GM23338 (cell line): ENCODE results near the gene LOXHD1. TPM values are rescaled to one million over a fixed set of nuclear protein-coding genes. Genes with fewer than 3 reads are reported as not detected.

ENCODE experiments used
- ATAC-seq: fragments of 200-7000 bp; cut with Tn5 transposase; 3 replicates; pipeline ENCODE4 v1.9.1; 2020
- DNase-seq: peaks from one replicate; pipeline ENCODE4 v3.0.0-alpha.2; 2015; ENCODE audit warnings: low spot score
- H2AFZ ChIP-seq: fragments of 200-600 bp; sonication (generic); 2 replicates; pipeline ENCODE4 v1.8.0; 2016; ENCODE audit warnings: antibody characterized with exemption, mild to moderate bottlenecking, moderate library complexity
- H3F3A ChIP-seq: fragments of 200-600 bp; sonication (generic); replicated peaks from 2 replicates; pipeline ENCODE4 v1.8.0; 2017; ENCODE audit warnings: antibody characterized with exemption, mixed run types, low read depth
- H3K27ac ChIP-seq: fragments of 200-600 bp; sonication (generic); 2 replicates; pipeline ENCODE4 v1.6.1; 2016; ENCODE audit warnings: low read depth
- H3K27me3 ChIP-seq: fragments of 200-600 bp; sonication (generic); 2 replicates; pipeline ENCODE4 v1.8.0; 2016; ENCODE audit warnings: mild to moderate bottlenecking, mixed run types, moderate library complexity; ENCODE audit not compliant: insufficient read depth
- H3K36me3 ChIP-seq: fragments of 200-600 bp; sonication (generic); 2 replicates; pipeline ENCODE4 v1.8.0; 2016; ENCODE audit warnings: mild to moderate bottlenecking; ENCODE audit not compliant: insufficient read depth
- H3K4me1 ChIP-seq: fragments of 200-600 bp; sonication (generic); 2 replicates; pipeline ENCODE4 v1.8.0; 2016; ENCODE audit warnings: mild to moderate bottlenecking, moderate library complexity; ENCODE audit not compliant: insufficient read depth
- H3K4me2 ChIP-seq: fragments of 200-600 bp; sonication (generic); 2 replicates; pipeline ENCODE4 v1.7.1; 2017; ENCODE audit warnings: mixed run types
- H3K4me3 ChIP-seq: fragments of 200-600 bp; sonication (generic); 2 replicates; pipeline ENCODE4 v1.6.1; 2016; ENCODE audit warnings: mixed run types
- H3K79me2 ChIP-seq: fragments of 200-600 bp; sonication (generic); replicated peaks from 2 replicates; pipeline ENCODE4 v1.8.0; 2017; ENCODE audit warnings: mild to moderate bottlenecking; ENCODE audit not compliant: insufficient read depth
- H3K9me2 ChIP-seq: fragments of 200-600 bp; sonication (generic); 2 replicates; pipeline ENCODE4 v1.8.0; 2017; ENCODE audit not compliant: insufficient read depth
- H4K20me1 ChIP-seq: fragments of 200-600 bp; sonication (generic); replicated peaks from 2 replicates; pipeline ENCODE4 v1.8.0; 2017; ENCODE audit warnings: mild to moderate bottlenecking; ENCODE audit not compliant: insufficient read depth
- H3K27ac Mint-ChIP-seq: 2 replicates; pipeline ENCODE4 v1.8.0; 2020; ENCODE audit warnings: inconsistent platforms, mild to moderate bottlenecking, moderate library complexity, mixed read lengths
- H3K27me3 Mint-ChIP-seq: 3 replicates; pipeline ENCODE4 v1.8.0; 2022; ENCODE audit warnings: low read depth, mild to moderate bottlenecking, moderate library complexity, mixed read lengths, inconsistent platforms; ENCODE audit not compliant: insufficient read depth, poor library complexity
- H3K36me3 Mint-ChIP-seq: 3 replicates; pipeline ENCODE4 v1.8.0; 2021; ENCODE audit warnings: low read depth, mild to moderate bottlenecking, inconsistent platforms, moderate library complexity, mixed read lengths
- H3K4me1 Mint-ChIP-seq: 3 replicates; pipeline ENCODE4 v1.8.0; 2020; ENCODE audit warnings: mild to moderate bottlenecking, inconsistent platforms, mixed read lengths
- H3K4me3 Mint-ChIP-seq: 3 replicates; pipeline ENCODE4 v1.8.0; 2021; ENCODE audit warnings: moderate library complexity, mild to moderate bottlenecking, inconsistent platforms, mixed read lengths
- H3K9me3 Mint-ChIP-seq: 3 replicates; pipeline ENCODE4 v1.8.0; 2020; ENCODE audit warnings: moderate library complexity, mild to moderate bottlenecking, inconsistent platforms, mixed read lengths
- CREB1 ChIP-seq: fragments of 250-450 bp; sonication (Bioruptor Pico); IDR thresholded peaks from 2 replicates; pipeline ENCODE4 v1.5.0; 2020; ENCODE audit warnings: low read depth, mild to moderate bottlenecking, moderate library complexity
- EZH2 ChIP-seq: fragments of 200-600 bp; sonication (generic); IDR thresholded peaks from one replicate; pipeline ENCODE4 v1.8.0; 2017; ENCODE audit warnings: antibody characterized with exemption, mild to moderate bottlenecking, low read depth; ENCODE audit not compliant: unreplicated experiment
- EZH2phosphoT487 ChIP-seq: fragments of 200-600 bp; sonication (generic); IDR thresholded peaks from one replicate; pipeline ENCODE4 v1.8.1; 2018; ENCODE audit warnings: antibody characterized with exemption; ENCODE audit not compliant: unreplicated experiment
- JUNB ChIP-seq: IDR thresholded peaks from one replicate; pipeline ENCODE4 v1.6.1; 2016; ENCODE audit warnings: antibody characterized with exemption; ENCODE audit not compliant: unreplicated experiment
- POLR2AphosphoS5 ChIP-seq: IDR thresholded peaks from 2 replicates; pipeline ENCODE4 v1.6.1; 2016; ENCODE audit warnings: antibody characterized with exemption, low read depth
- STAT1 ChIP-seq: IDR thresholded peaks from one replicate; pipeline ENCODE4 v1.6.1; 2016; ENCODE audit warnings: antibody characterized with exemption; ENCODE audit not compliant: unreplicated experiment
- ZNF114 ChIP-seq: fragments of 250-450 bp; sonication (Bioruptor Pico); IDR thresholded peaks from 2 replicates; pipeline ENCODE4 v1.5.0; 2020; ENCODE audit warnings: mild to moderate bottlenecking, moderate library complexity
- ZNF331 ChIP-seq: fragments of 250-450 bp; sonication (Bioruptor Pico); IDR thresholded peaks from 2 replicates; pipeline ENCODE4 v1.5.0; 2020; ENCODE audit warnings: low read depth, mild to moderate bottlenecking, moderate library complexity
- polyA plus RNA-seq: library from polyadenylated mRNA; unstranded; fragments of >200 nt; fragmentation: Nextera tagmentation; extraction: Ambion mirVana; gene quantifications from 2 replicates; pipeline ENCODE4 v1.2.1, GENCODE V29; 2016
- total RNA-seq: library from RNA; depleted of rRNA; stranded (reverse); fragments of >200 nt; shearing (Covaris generic); gene quantifications from 2 replicates; pipeline ENCODE4 v1.2.3, GENCODE V29; 2014
- TF ChIP-seq, protein P1 (sequence below): fragments of 250-450 bp; sonication (Bioruptor Pico); IDR thresholded peaks from 2 replicates; pipeline ENCODE4 v1.5.0; 2020; ENCODE audit warnings: mild to moderate bottlenecking, moderate library complexity
- TF ChIP-seq, protein P2 (sequence below): IDR thresholded peaks from one replicate; pipeline ENCODE4 v1.6.1; 2018; ENCODE audit warnings: antibody characterized with exemption; ENCODE audit not compliant: unreplicated experiment

The LOXHD1 gene
- total and polyA plus RNA-seq, 2 experiments from 2014 or later = 0.17 TPM; not detected in 1

DNA sequence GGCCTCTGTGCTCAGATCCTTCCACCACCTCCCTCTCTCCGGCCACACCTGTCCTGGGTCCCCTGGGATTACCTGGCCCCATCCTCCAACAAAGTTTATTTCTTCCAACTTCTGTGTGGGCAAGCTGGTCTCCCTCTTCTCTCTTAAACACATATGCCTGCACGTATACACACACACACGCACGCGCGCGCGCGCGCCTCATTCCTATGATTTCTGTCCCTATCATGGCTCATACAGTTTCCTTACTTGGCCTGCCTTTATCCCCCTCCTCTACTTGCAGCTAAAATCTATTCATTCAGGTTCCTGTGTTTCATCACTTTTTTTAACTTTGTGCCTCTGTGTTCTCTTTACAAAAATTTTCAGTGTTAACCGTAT lies 96.4 kb downstream of the LOXHD1 start (continued):
- TF ChIP-seq, protein P1, sequence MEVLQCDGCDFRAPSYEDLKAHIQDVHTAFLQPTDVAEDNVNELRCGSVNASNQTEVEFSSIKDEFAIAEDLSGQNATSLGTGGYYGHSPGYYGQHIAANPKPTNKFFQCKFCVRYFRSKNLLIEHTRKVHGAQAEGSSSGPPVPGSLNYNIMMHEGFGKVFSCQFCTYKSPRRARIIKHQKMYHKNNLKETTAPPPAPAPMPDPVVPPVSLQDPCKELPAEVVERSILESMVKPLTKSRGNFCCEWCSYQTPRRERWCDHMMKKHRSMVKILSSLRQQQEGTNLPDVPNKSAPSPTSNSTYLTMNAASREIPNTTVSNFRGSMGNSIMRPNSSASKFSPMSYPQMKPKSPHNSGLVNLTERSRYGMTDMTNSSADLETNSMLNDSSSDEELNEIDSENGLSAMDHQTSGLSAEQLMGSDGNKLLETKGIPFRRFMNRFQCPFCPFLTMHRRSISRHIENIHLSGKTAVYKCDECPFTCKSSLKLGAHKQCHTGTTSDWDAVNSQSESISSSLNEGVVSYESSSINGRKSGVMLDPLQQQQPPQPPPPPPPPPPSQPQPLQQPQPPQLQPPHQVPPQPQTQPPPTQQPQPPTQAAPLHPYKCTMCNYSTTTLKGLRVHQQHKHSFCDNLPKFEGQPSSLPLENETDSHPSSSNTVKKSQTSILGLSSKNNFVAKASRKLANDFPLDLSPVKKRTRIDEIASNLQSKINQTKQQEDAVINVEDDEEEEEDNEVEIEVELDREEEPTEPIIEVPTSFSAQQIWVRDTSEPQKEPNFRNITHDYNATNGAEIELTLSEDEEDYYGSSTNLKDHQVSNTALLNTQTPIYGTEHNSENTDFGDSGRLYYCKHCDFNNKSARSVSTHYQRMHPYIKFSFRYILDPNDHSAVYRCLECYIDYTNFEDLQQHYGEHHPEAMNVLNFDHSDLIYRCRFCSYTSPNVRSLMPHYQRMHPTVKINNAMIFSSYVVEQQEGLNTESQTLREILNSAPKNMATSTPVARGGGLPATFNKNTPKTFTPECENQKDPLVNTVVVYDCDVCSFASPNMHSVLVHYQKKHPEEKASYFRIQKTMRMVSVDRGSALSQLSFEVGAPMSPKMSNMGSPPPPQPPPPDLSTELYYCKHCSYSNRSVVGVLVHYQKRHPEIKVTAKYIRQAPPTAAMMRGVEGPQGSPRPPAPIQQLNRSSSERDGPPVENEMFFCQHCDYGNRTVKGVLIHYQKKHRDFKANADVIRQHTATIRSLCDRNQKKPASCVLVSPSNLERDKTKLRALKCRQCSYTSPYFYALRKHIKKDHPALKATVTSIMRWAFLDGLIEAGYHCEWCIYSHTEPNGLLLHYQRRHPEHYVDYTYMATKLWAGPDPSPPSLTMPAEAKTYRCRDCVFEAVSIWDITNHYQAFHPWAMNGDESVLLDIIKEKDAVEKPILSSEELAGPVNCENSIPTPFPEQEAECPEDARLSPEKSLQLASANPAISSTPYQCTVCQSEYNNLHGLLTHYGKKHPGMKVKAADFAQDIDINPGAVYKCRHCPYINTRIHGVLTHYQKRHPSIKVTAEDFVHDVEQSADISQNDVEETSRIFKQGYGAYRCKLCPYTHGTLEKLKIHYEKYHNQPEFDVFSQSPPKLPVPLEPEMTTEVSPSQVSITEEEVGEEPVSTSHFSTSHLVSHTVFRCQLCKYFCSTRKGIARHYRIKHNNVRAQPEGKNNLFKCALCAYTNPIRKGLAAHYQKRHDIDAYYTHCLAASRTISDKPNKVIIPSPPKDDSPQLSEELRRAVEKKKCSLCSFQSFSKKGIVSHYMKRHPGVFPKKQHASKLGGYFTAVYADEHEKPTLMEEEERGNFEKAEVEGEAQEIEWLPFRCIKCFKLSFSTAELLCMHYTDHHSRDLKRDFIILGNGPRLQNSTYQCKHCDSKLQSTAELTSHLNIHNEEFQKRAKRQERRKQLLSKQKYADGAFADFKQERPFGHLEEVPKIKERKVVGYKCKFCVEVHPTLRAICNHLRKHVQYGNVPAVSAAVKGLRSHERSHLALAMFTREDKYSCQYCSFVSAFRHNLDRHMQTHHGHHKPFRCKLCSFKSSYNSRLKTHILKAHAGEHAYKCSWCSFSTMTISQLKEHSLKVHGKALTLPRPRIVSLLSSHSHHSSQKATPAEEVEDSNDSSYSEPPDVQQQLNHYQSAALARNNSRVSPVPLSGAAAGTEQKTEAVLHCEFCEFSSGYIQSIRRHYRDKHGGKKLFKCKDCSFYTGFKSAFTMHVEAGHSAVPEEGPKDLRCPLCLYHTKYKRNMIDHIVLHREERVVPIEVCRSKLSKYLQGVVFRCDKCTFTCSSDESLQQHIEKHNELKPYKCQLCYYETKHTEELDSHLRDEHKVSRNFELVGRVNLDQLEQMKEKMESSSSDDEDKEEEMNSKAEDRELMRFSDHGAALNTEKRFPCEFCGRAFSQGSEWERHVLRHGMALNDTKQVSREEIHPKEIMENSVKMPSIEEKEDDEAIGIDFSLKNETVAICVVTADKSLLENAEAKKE = no peak
- TF ChIP-seq ZNF114 (CRISPR knock-in tag) (no peak), CREB1 (CRISPR knock-in tag) (no peak), JUNB (no peak), ZNF331 (CRISPR knock-in tag) (no peak), EZH2phosphoT487 (no peak), STAT1 (no peak), POLR2AphosphoS5 (no peak)

DNA sequence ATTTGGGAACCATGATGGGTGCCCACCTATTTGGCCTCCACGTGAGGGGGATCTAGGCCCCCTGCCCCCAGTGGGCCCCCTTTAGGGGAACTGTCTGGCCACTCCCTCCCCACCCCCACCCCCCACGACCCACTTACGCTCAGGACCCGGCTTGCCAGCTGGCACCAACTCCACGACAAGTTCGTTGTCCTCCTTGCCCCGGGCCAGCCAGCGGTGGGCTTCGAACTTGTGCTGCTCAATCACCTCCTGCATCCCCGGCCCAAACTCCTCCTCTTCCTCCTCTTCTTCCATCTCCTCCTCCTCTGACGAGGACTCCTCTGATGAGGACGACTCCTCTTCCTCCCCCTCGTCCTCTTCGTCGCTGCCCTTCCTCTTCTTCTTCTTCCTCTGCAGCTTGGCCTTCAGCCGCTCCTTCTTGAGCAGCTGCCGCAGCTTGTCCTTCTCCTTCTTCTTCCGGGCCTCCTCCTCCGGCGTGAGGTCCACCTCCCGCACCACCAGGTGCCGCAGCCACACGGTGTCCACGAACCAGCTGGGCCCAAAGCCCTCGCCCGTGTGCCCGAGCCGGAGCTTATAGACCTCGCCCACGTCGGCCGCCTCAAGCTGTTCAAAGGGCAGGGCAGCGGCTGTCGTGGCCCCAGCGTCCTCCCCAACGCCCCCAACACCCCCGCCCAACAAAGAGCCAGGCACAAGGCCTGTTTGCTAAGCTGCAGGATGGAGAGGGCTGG lies 96.9 kb downstream of the LOXHD1 start:
- no peaks in the 10 kb centered on the region for H3K79me2 ChIP-seq
- no peaks in the 10 kb centered on the region for H3F3A ChIP-seq
- no peaks in the 10 kb centered on the region; the same call in 2 of the 3 replicates for H3K36me3 Mint-ChIP-seq
- no peak overlapping the region for H3K4me3 Mint-ChIP-seq
- peaks cover 14% of the 10 kb centered on the region for H3K4me1 ChIP-seq
- H3K4me1 Mint-ChIP-seq = peaks cover 20% of the 10 kb centered on the region
- no peaks in the 10 kb centered on the region for H3K36me3 ChIP-seq
- DNase-seq (no peak), ATAC-seq (no peak)
- no peak overlapping the region for H3K27ac Mint-ChIP-seq
- H4K20me1 ChIP-seq = no peaks in the 10 kb centered on the region
- no peak overlapping the region for H3K4me2 ChIP-seq
- no peaks in the 10 kb centered on the region for H3K9me2 ChIP-seq
- no peaks in the 10 kb centered on the region for H3K27me3 ChIP-seq
- H3K27ac ChIP-seq = no peak overlapping the region
- peaks cover 5% of the 10 kb centered on the region for H3K27me3 Mint-ChIP-seq
- no peaks in the 10 kb centered on the region for H3K9me3 Mint-ChIP-seq
- no peak overlapping the region for H2AFZ ChIP-seq
- no peak overlapping the region for H3K4me3 ChIP-seq
- TF ChIP-seq CREB1 (CRISPR knock-in tag) = no peak
- TF ChIP-seq, protein P2, sequence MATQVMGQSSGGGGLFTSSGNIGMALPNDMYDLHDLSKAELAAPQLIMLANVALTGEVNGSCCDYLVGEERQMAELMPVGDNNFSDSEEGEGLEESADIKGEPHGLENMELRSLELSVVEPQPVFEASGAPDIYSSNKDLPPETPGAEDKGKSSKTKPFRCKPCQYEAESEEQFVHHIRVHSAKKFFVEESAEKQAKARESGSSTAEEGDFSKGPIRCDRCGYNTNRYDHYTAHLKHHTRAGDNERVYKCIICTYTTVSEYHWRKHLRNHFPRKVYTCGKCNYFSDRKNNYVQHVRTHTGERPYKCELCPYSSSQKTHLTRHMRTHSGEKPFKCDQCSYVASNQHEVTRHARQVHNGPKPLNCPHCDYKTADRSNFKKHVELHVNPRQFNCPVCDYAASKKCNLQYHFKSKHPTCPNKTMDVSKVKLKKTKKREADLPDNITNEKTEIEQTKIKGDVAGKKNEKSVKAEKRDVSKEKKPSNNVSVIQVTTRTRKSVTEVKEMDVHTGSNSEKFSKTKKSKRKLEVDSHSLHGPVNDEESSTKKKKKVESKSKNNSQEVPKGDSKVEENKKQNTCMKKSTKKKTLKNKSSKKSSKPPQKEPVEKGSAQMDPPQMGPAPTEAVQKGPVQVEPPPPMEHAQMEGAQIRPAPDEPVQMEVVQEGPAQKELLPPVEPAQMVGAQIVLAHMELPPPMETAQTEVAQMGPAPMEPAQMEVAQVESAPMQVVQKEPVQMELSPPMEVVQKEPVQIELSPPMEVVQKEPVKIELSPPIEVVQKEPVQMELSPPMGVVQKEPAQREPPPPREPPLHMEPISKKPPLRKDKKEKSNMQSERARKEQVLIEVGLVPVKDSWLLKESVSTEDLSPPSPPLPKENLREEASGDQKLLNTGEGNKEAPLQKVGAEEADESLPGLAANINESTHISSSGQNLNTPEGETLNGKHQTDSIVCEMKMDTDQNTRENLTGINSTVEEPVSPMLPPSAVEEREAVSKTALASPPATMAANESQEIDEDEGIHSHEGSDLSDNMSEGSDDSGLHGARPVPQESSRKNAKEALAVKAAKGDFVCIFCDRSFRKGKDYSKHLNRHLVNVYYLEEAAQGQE = no peak
- no peak for TF ChIP-seq EZH2
- no peak for TF ChIP-seq POLR2AphosphoS5
